GM12878 (cell line): ENCODE results near the gene AKT1S1. TPM values are rescaled to one million over a fixed set of nuclear protein-coding genes. Genes with fewer than 3 reads are reported as not detected.
A peak's percentile ranks its signal among the peaks of the same experiment; 100 is the strongest.

Experiments used
- ATAC-seq: fragments of 200-7000 bp; cut with Tn5 transposase; 3 replicates; pipeline ENCODE4 v1.9.1; 2020; ENCODE audit warnings: mild to moderate bottlenecking, moderate library complexity
- BruUV-seq: library from RNA; stranded (reverse); fragments of 400-500 nt; replicated peaks from 2 replicates; lab custom pipeline; 2021; lab: Mats Ljungman, UMichigan
- CTCF ChIA-PET: fragments of 300-600 bp; sonication (Branson Sonifier 250); formaldehyde crosslinking; extraction: SDS; loops from one replicate; lab custom pipeline; 2021; ENCODE audit warnings: inconsistent platforms; lab: Yijun Ruan, JAX
- POLR2A ChIA-PET: fragments of 350-600 bp; formaldehyde crosslinking; extraction: SDS; loops from one replicate; lab custom pipeline; 2021; ENCODE audit warnings: inconsistent platforms; lab: Charles Lee
- RAD21 ChIA-PET: fragments of 300-600 bp; sonication (Branson Sonifier 250); formaldehyde crosslinking; loops from one replicate; lab custom pipeline; 2023; ENCODE audit warnings: antibody characterized with exemption; ENCODE audit not compliant: unreplicated experiment; lab: Charles Lee
- SMC1A ChIA-PET: fragments of 300-600 bp; sonication (Branson Sonifier 250); formaldehyde crosslinking; loops from one replicate; lab custom pipeline; 2023; ENCODE audit not compliant: unreplicated experiment, uncharacterized antibody; lab: Charles Lee
- DNase-seq: peaks from one replicate; pipeline ENCODE4 v3.0.0-alpha.2; 2011; ENCODE audit warnings: low read depth, low spot score
- FAIRE-seq: peaks from 3 replicates; lab custom pipeline; 2011; peaks lifted over from hg19 to GRCh38; lab: Jason Lieb, UNC
- H2AFZ ChIP-seq: 2 replicates; pipeline ENCODE4 v1.6.0; 2011; ENCODE audit warnings: low read depth, low read length, control low read depth; ENCODE audit not compliant: control insufficient read depth
- H3K27ac ChIP-seq: 2 replicates; pipeline ENCODE4 v1.5.1; 2011; ENCODE audit warnings: control low read depth; ENCODE audit not compliant: control insufficient read depth, insufficient read depth
- H3K27me3 ChIP-seq, 2 experiments: replicated peaks in 1 of 2; 2 replicates each; pipeline versions ENCODE4 v1.6.0 to v1.6.1; 2011; ENCODE audit warnings: low read length in 1 of 2; ENCODE audit not compliant: control insufficient read depth in 2 of 2, insufficient read depth in 2 of 2
- H3K36me3 ChIP-seq, 2 experiments: 2 replicates each; pipeline ENCODE4 v1.5.1; 2011; ENCODE audit warnings: low read length in 1 of 2; ENCODE audit not compliant: control insufficient read depth in 2 of 2, insufficient read depth in 2 of 2
- H3K4me1 ChIP-seq: 2 replicates; pipeline ENCODE4 v1.6.1; 2011; ENCODE audit warnings: mild to moderate bottlenecking, low read length, moderate library complexity, mixed read lengths; ENCODE audit not compliant: control insufficient read depth, insufficient read depth
- H3K4me2 ChIP-seq: 2 replicates; pipeline ENCODE4 v1.6.0; 2011; ENCODE audit warnings: control low read depth; ENCODE audit not compliant: control insufficient read depth, insufficient read depth
- H3K4me3 ChIP-seq: fragments of 200-600 bp; sonication (generic); 2 replicates; pipeline ENCODE4 v1.5.1; 2016
- H3K79me2 ChIP-seq: 2 replicates; pipeline ENCODE4 v1.6.0; 2011; ENCODE audit warnings: low read length; ENCODE audit not compliant: control insufficient read depth, insufficient read depth
- H3K9ac ChIP-seq: 2 replicates; pipeline ENCODE4 v1.8.0; 2011; ENCODE audit warnings: low read length, control low read depth, mixed read lengths; ENCODE audit not compliant: control insufficient read depth, insufficient read depth
- H3K9me3 ChIP-seq: replicated peaks from 3 replicates; pipeline ENCODE4 v1.5.1; 2011; ENCODE audit warnings: mild to moderate bottlenecking, low read length; ENCODE audit not compliant: control insufficient read depth, insufficient read depth
- H4K20me1 ChIP-seq: 2 replicates; pipeline ENCODE4 v1.6.0; 2011; ENCODE audit not compliant: control insufficient read depth, insufficient read depth
- ATF7 ChIP-seq: fragments of 450-650 bp; IDR thresholded peaks from 2 replicates; pipeline ENCODE4 v1.6.1; 2016; ENCODE audit warnings: low read depth, mild to moderate bottlenecking
- BCL3 ChIP-seq: IDR thresholded peaks from 2 replicates; pipeline ENCODE4 v1.6.1; 2011; ENCODE audit warnings: borderline replicate concordance, low read depth, mild to moderate bottlenecking, moderate library complexity, low read length; ENCODE audit not compliant: insufficient read depth, poor library complexity, severe bottlenecking
- CREB1 ChIP-seq: IDR thresholded peaks from 2 replicates; pipeline ENCODE4 v1.6.1; 2012; ENCODE audit warnings: low read depth, mild to moderate bottlenecking, inconsistent platforms
- POLR2A ChIP-seq: IDR thresholded peaks from 2 replicates; pipeline ENCODE4 v1.6.1; 2011; ENCODE audit warnings: low read depth, mild to moderate bottlenecking, low read length
- SMAD5 ChIP-seq: IDR thresholded peaks from 2 replicates; pipeline ENCODE4 v1.6.1; 2016; ENCODE audit warnings: antibody characterized with exemption, low read depth
- SP1 ChIP-seq: IDR thresholded peaks from one replicate; pipeline ENCODE4 v1.6.1; 2011; ENCODE audit warnings: low read depth, low read length
- SUZ12 ChIP-seq: fragments of 200-600 bp; sonication (generic); IDR thresholded peaks from one replicate; pipeline ENCODE4 v1.6.1; 2018; ENCODE audit warnings: antibody characterized with exemption, mild to moderate bottlenecking; ENCODE audit not compliant: unreplicated experiment
- USF1 ChIP-seq: IDR thresholded peaks from 2 replicates; pipeline ENCODE4 v1.6.1; 2011; ENCODE audit warnings: borderline replicate concordance, low read depth, mild to moderate bottlenecking, moderate library complexity, mixed read lengths, low read length; ENCODE audit not compliant: insufficient read depth; ENCODE audit errors: extremely low read length
- WGBS: methylation state at CpG from one replicate; pipeline ENCODE4 v1.1.6; 2016; ENCODE audit warnings: low lambda C conversion rate; ENCODE audit not compliant: insufficient replicate concordance, insufficient coverage; ENCODE audit errors: missing lambda C conversion rate; 5-methylcytosine and 5-hydroxymethylcytosine counted together
- in situ Hi-C: fragments of 300-500 bp; cut with MboI; formaldehyde crosslinking; loops from 9 replicates; pipeline ENCODE4 v1.14.3; 2018; ENCODE audit warnings: mixed read lengths
- intact Hi-C: fragments of 100-400 bp; cut with micrococcal nuclease; formaldehyde crosslinking; loops from one replicate; pipeline ENCODE4 v1.14.2; 2022; ENCODE audit not compliant: unreplicated experiment
- polyA plus RNA-seq, 11 experiments: library from polyadenylated mRNA; depleted of rRNA in 4 of 11; unstranded in 6 of 11; stranded (reverse) in 5 of 11; fragments of >200 nt; fragmentation: Nextera tagmentation in 4 of 11; fragmentation: Illumina TruSeq in 1 of 11; extraction: Ambion mirVana in 4 of 11; extraction: Trizol in 1 of 11; gene quantifications; 1 replicate in 1 of 11; 2 replicates in 10 of 11; pipeline versions ENCODE4 v1.2.1 to v1.2.3, GENCODE V29; 2011 to 2016; ENCODE audit warnings: inconsistent platforms in 2 of 11, missing spikeins in 2 of 11, low read depth in 1 of 11
- total RNA-seq, 4 experiments: library from RNA; depleted of rRNA in 3 of 4; stranded (reverse); fragments of >200 nt in 3 of 4; fragmentation: Illumina TruSeq in 1 of 4; extraction: Trizol in 1 of 4; gene quantifications; 2 replicates each; pipeline versions ENCODE4 v1.2.1 to v1.2.3, GENCODE V29; 2013 to 2021
- TF ChIP-seq, protein P1 (sequence below): fragments of 450-650 bp; IDR thresholded peaks from 2 replicates; pipeline ENCODE4 v1.6.1; 2017; ENCODE audit warnings: mild to moderate bottlenecking, moderate library complexity
- TF ChIP-seq, protein P2 (sequence below): IDR thresholded peaks from 2 replicates; pipeline ENCODE4 v1.6.1; 2012; ENCODE audit warnings: low read depth, low read length, improper control_type of control experiment

The AKT1S1 gene
- total and polyA plus RNA-seq, 10 of the 15 experiments (the other 5 are each of a cell fraction or from before 2014, with no cell fraction given) = 0.43 to 23.0 (median 12.3) TPM

GRCh38 chr19:49858088-49858985 is 18.8 kb downstream of the AKT1S1 start:
- SMC1A ChIA-PET = no interaction called here
- DNase-seq (no peak), FAIRE-seq (no peak), ATAC-seq (no peak)
- H2AFZ ChIP-seq = no peak overlapping the region
- H3K27me3 ChIP-seq = no peaks in the 10 kb centered on the region
- no TSS peak for BruUV-seq
- POLR2A ChIA-PET = interaction anchor here (1.0 to 1.8 kb wide), 2 partner anchors 11 to 71 kb away, joined by 3 to 7 read pairs; no protein-coding TSS in a partner anchor
- RAD21 ChIA-PET = no interaction called here
- TF ChIP-seq, protein P1, sequence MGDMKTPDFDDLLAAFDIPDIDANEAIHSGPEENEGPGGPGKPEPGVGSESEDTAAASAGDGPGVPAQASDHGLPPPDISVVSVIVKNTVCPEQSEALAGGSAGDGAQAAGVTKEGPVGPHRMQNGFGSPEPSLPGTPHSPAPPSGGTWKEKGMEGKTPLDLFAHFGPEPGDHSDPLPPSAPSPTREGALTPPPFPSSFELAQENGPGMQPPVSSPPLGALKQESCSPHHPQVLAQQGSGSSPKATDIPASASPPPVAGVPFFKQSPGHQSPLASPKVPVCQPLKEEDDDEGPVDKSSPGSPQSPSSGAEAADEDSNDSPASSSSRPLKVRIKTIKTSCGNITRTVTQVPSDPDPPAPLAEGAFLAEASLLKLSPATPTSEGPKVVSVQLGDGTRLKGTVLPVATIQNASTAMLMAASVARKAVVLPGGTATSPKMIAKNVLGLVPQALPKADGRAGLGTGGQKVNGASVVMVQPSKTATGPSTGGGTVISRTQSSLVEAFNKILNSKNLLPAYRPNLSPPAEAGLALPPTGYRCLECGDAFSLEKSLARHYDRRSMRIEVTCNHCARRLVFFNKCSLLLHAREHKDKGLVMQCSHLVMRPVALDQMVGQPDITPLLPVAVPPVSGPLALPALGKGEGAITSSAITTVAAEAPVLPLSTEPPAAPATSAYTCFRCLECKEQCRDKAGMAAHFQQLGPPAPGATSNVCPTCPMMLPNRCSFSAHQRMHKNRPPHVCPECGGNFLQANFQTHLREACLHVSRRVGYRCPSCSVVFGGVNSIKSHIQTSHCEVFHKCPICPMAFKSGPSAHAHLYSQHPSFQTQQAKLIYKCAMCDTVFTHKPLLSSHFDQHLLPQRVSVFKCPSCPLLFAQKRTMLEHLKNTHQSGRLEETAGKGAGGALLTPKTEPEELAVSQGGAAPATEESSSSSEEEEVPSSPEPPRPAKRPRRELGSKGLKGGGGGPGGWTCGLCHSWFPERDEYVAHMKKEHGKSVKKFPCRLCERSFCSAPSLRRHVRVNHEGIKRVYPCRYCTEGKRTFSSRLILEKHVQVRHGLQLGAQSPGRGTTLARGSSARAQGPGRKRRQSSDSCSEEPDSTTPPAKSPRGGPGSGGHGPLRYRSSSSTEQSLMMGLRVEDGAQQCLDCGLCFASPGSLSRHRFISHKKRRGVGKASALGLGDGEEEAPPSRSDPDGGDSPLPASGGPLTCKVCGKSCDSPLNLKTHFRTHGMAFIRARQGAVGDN = no peak
- TF ChIP-seq CREB1 (no peak), ATF7 (no peak), POLR2A (peak; percentile 58), SMAD5 (0 out of 2 replicates have a peak, but pooled peaks have one; percentile 31), SUZ12 (no peak), USF1 (no peak), SP1 (no peak), BCL3 (no peak)
- TF ChIP-seq, protein P2, sequence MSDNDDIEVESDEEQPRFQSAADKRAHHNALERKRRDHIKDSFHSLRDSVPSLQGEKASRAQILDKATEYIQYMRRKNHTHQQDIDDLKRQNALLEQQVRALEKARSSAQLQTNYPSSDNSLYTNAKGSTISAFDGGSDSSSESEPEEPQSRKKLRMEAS = no peak
- no peak overlapping the region for H3K4me2 ChIP-seq
- no peak overlapping the region for H3K9ac ChIP-seq
- in situ Hi-C loops (no loop called here), intact Hi-C loops (no loop called here)
- H3K4me3 ChIP-seq = no peak overlapping the region
- 88% methylated on average over 30 of the region's 37 CpGs for WGBS
- no peaks in the 10 kb centered on the region for H4K20me1 ChIP-seq
- H3K27ac ChIP-seq = no peak overlapping the region
- H3K79me2 ChIP-seq = no peaks in the 10 kb centered on the region; the same call in 1 of the 2 replicates
- H3K4me1 ChIP-seq = no peaks in the 10 kb centered on the region
- CTCF ChIA-PET = no interaction called here
- peaks cover under 1 to 24% of the 10 kb centered on the region in 2 experiments; a peak in 3 of 4 replicates for H3K36me3 ChIP-seq
- no peaks in the 10 kb centered on the region for H3K9me3 ChIP-seq
